Esophagus mucosa (tissue), 1 donor: Measurements from ENCODE around the gene MPP2. TPM values are rescaled to one million over a fixed set of nuclear protein-coding genes. Genes with fewer than 3 reads are reported as not detected.
A peak's percentile ranks its signal among the peaks of the same experiment; 100 is the strongest.
"Not testable (repeated sequence)": the region's sequence is repeated elsewhere in the genome, so short reads cannot be mapped to it uniquely, and the experiment has no call there.

Experiments
- ATAC-seq: fragments of 200-7000 bp; cut with Tn5 transposase; one replicate; pipeline ENCODE4 v1.9.1; 2020
- total RNA-seq: library from RNA; stranded (reverse); gene quantifications from one replicate; pipeline ENCODE4 v1.2.4, GENCODE V29; 2023
- donor health status: DM: yes; HTN: yes; CAD: no.

The MPP2 gene, protein sequence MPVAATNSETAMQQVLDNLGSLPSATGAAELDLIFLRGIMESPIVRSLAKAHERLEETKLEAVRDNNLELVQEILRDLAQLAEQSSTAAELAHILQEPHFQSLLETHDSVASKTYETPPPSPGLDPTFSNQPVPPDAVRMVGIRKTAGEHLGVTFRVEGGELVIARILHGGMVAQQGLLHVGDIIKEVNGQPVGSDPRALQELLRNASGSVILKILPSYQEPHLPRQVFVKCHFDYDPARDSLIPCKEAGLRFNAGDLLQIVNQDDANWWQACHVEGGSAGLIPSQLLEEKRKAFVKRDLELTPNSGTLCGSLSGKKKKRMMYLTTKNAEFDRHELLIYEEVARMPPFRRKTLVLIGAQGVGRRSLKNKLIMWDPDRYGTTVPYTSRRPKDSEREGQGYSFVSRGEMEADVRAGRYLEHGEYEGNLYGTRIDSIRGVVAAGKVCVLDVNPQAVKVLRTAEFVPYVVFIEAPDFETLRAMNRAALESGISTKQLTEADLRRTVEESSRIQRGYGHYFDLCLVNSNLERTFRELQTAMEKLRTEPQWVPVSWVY
- 0.32 TPM for total RNA-seq

DNA sequence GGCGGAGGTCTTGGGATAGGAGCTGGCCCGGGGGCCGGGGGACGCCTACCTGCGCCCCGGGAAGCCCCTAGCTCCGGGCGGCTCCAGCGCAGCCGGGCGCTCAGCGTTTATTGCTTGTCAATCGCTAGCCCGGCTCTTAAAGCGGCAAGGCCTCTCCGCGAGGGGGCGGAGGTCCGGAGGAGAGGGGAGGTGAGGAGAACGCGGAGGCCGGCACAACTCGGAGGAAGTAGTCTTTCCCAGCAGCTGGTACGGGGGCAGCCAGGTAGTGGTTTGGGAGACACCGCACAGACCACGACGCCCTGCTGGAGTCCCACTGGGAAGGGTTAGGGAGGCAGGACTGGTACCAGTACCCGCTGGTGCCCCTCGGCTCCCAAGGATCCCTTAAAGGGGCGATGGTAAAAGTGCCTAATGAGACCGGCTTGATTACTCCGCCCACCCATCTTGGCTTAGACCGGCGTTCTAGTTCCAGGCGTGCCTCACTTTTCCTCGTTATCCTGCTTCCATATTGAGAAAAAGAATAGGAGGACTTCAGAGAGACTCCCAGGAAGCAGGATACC is at the start of gene MPP2:
Gene MPP2, minus strand, starts transcription at position 112 of the 557 bp plus-strand sequence. CDS start 3,076 bp downstream, outside the sequence.
- peak; percentile 22 for ATAC-seq

DNA sequence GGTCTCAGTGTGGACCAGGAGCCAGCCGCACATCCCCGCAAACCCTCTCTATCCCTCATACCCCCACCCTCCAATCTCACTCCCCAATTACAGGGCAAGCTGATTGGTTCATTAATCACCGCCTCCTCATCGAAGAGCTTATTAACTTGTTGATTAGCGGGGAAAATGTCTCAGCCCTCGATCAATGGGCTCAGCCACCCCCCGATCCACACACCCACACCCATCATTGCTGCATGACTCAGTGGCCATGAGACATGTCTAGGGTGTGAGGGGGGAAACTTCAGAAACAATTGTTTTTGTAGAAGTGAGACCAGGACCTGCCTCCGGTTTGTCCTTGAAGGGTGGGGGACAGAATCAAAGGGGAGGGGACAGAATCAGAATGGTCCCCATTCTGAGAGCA is 48.9 kb upstream of the MPP2 start:
- no peak for ATAC-seq

DNA sequence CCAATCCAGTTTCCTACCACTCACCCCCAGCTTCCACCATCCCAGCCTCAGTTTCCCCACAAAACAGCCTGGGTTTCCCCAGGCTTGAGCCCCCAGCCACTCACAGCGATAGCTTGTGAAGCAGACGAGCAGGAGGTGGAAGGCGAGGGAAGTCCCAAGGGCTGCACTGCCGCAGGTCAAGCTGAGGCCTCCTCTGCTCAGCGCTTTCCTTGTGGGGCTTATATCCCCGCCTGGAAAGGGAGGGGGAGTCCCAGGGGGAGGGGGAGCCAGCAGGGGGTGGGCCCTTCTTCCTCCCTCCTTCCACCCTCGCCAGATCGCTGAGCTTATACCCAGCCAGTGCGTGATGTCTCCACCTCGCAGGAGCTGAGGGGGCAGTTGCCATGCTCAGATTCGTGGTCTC is 46.4 kb upstream of the MPP2 start, which contains the start of gene PYY:
Gene PYY, minus strand, starts transcription at position 195 of the 400 bp plus-strand sequence. CDS start 457 bp downstream, outside the sequence.
- ATAC-seq = no peak

DNA sequence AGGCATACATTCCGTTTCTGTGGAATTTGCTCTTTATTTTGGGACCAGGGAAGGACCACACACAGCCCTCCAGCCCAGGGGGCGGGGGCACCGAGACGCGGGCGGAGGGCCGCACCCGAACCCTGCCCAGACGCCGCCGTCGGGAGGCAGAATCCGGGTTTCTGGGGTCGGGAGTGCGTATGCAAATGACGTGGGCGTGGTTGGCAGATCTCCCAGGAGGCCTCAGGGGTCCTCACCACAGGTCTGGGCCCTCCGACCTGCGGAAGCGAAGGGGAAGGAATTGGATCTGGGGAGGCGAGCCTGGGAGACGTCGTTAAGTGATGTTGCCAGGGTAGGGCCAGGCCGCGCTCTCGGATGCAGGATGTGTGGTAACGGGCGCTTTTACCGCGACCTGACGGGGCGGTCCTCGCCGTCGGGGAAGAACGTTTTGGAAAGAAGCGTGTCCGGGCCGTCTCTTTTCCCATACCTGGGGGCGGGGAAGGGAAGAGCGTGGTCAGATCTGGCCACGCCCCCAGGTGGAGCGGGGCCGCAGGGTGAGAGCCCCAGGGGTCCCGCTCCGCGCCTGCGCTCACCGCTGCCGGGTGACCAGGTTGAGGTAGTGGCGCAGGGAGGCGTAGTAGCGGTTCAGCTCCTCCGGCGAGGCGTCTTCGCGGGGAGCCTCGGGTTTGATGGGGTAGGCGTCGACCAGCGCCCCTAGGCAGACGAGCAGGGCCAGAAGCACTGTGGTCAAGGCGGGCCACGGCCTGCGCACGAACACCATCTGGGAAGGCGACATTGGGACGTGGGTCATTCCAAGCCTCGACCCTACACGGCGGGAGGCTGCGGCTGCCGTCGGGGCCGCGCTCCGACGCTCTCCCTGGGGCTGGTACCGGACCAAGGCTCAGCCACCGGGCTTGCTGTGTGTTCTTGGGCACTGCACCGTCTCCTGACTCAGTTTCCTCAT is 45.7 kb upstream of the MPP2 start:
- ATAC-seq = no peak

DNA sequence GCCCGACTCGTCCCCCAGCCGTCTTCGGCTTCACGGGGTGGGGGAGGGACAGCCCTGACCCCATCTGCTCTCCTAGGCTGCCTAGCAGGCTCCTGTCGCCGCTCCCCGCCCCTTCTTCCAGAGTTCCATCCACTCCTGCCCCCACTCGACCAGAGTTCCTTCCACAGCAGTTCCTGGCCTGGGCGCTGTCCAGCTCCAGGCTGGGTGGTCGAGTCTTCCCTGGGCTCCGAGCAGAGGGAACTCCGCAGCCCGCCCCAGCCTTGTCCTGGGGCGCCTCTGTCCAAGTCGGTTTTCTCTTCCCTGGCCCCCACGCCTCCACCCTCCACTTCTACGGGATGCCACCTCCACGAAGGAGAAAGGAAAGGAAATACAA is 45.0 kb upstream of the MPP2 start:
- no peak for ATAC-seq

DNA sequence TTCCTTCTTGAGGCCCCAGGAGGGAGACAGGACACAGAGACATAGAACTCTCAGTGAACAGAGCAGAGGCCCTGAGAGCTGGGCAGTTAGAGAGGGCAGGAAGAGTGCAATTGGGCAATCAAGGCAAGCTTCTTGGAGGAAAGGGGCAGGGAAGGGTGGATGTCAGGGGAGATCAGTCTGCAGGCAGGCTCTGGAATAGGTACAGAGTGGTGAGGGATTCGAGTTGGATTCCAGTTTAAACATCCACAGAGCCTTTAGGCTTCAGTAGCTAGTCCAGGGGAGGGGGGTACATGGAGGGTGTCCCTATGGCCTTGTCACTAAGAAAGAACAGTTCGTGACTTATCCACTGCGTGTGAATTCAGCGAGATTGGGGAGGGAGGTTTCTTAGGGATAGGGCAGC is 44.4 kb upstream of the MPP2 start:
- no peak for ATAC-seq

DNA sequence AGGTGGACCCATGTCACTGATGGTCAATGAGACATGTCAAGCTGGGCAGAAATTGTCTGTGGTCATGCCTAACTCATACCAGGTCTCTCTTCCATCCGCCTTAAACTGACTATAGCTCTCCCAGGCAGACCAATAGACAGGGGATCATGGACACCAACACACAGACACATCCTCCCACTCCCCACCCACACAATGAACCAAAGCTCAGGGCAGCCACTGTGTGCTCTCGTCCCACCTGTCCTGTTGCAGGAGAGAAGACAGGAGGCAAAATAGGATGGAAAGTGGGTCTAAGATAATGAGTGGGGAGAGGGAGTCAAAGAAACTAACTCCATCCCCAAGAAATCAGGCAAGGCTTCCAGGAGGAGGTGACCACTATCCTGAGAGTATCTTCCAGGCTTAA is 43.2 kb upstream of the MPP2 start:
- ATAC-seq = no peak

DNA sequence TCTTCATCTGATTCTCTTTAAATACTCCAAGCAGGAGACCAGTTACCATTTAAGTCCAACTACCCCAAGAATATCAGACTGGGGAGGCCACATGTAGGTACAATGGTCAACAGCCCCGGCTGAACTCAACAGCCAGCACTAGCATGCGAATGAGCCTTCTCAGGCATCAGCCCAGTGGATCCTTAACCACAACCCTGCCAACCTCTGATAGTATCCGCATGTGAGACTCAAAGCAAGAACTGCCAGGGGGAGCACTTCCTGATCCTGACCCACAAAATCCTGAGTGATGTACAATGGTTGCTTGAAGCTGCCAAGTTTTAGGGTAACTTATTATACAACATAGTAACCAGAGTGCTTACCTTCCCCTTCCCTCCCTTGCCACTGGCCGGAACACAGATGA is 42.4 kb upstream of the MPP2 start:
- ATAC-seq = no peak

DNA sequence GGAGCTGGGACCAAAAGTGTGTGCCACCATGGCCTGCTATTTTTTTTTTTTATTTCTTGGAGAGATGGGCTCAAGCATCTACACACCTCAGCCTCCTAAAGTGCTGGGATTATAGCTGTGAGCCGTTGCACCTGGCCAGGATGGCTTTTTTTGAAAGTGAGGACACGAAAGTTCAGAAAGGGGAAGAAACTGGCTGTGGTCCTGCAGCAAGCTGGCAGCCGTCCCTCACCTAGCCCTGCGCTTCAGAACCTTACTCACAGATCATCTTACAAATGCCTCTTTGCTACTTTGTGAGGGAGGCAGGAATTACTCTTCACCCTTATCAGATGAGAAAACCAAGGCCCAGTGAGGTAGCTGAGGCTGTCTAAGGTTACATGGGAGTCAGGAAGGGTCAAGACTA is 39.4 kb upstream of the MPP2 start:
- no peak for ATAC-seq

DNA sequence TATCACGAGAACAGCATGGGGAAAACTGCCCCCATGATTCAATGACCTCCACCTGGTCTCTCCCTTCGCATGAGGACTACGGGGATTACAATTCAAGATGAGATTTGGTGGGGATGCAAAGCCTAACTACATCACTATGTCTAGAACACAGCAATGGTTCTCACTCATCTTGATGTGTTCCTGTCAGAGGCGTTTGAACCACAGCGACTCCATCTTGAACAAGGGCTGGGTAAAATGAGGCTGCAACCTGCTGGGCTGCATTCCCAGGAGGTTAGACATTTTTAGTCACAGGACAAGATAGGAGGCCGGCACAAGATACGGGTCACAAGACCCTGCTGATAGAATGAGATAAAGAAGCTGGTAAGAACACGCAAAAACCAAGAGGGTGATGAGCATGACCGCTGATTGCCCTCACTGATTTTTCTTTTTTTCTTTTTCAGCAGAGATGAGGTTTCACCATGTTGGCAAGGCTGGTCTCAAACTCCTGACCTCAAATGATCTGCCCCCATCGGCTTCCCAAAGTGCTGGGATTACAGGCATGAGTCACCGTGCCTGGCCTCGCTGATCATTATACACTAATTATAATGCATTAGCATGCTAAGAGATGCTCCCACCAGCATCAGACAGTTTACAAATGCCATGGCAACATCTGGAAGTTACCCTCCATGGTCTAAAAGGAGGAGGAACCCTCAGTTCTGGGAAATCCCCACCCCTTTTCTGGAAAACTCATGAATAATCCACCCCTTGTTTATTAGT is 37.9 kb upstream of the MPP2 start:
- ATAC-seq = no peak

DNA sequence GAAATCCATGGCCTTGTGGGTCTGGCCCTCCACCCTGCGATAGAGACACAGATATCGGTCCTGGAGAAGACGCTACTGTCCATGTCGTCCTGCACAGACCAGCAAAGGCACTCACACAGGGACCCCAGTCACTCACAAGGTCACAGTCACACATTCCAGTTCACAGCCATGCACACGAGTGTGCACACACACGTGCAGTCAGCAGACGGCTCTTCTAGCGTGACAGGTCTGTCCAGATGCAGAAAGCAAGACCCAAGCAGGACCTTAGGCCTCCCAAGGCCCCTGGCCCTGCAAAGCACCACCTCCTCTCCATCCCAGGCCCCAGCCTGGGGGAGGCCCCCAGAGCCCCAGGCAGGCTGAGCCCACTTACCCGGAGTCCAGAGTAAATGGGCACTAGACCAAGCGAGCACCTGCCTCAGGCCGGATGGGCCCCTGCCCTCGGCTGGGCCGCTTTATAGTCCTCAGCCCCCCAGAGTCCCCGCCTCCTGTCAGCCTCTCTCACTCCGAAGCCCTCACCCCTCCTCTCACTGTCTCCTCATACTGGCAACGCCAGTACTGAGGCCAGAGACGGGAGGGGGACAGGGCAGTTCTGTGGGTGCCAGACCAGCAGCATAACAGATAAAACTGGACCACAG is 34.8 kb upstream of the MPP2 start, which contains the start of gene PPY:
Gene PPY, minus strand, starts transcription at position 426 of the 635 bp plus-strand sequence. CDS start 822 bp downstream, outside the sequence.
- no peak for ATAC-seq

DNA sequence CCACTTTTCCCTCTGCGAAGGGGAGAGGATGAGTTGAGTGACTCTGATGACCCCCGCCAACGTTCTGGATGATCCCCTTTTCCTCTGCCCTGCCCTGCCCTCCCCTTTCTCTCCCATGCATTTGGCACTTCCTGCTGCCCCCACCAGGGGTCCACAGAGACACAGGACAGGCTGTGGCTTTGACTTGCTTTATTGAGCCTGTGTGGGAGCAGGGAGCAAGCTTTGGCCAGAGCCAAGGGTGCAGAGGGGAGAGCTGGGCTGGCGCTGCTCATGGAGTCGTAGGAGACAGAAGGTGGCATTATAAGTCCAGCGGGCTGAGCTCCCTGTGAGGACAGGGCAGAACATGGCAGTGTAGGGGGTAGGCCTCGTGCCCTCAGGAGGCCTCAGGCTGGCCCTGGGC is 33.3 kb upstream of the MPP2 start:
- no peak for ATAC-seq

DNA sequence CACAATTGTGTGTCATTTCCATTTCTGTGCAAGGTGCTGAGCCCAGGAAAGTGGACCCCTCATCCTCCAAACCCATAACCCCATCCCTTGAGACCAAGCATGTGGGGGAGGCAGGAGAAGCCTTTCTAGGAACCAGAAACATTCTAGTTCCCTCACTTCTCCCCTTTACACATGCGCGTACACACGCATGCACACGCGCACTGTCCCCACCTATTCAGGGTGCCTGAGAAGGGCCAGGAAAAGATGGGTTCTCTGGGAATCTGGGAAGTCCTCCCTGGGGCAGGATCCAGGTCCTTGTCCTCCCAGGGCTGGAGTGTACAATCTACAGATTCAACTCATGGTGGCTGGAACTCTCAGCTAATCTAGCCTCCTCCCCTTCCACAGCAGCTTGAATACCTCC is 32.5 kb upstream of the MPP2 start:
- ATAC-seq = no peak

DNA sequence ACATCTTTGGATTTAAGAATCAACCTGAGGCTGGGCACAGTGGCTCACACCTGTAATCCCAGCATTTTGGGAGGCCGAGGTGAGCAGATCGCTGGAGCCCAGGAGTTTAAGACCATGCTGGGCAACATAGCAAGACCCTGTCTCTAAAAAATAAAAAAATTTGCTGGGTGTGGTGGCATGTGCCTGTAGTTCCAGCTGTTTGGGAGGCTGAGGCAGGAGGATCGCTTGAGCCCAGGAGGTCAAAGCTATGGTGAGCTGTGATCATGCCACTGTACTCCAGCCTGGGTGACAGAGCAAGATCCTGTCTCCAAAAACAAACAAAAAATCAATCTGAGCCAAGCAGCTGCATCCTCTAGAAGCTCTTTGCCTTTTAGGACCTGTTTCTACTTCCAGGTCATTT is 32.1 kb upstream of the MPP2 start:
- not testable (repeated sequence) for ATAC-seq

DNA sequence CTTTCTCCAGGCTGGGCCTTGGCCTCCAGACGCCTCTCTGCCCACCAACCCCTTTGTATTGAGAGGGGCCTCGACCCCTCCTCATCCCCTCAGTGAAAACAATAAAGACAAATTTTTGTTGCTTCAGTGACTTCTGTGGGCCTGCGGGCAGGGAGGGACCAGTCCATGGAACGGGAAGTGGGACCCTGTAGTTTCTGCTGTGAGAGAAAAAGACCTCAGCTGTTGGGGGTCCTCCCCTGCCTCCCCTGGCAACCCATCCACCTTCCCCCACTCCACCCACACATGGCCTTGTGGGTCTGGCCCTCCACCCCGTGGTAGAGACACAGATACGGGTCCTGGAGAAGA is 31.5 kb upstream of the MPP2 start:
- no peak for ATAC-seq

DNA sequence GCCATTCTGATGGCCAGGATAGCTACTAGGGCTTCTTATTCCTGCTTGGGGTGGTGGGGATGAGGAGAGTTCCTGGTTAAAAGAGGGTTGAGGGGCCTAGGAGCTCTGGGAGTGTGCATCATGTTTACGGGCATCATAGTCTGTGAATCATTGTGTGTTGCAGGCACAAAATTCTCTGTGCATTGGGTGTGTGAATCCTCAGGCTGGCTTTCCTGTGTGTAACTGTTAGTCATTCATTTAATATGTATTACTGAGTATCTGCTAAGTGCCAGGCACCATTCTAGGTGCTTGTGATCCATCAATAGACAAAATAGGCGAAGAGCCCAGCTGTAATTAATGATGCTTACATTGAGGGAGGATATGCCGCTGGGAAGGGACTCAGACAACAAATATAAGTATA is 29.1 kb upstream of the MPP2 start:
- no peak for ATAC-seq

DNA sequence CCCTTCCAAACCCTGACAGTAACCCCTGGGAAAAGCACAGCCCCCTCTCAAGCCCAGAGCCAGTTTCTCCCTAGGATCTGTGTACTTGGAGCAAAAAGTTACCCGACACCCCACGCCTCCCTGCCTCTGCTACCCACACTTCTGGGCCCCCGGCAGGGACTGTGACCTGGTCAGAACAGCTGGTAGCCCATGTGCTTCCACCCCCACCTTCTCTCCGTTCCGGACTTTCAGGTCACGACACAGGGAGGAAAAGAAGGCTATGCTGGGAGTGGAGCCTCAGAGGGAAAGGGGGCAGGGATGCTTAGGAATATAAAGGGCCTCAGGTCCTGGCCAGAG is 28.6 kb upstream of the MPP2 start:
- ATAC-seq = no peak

DNA sequence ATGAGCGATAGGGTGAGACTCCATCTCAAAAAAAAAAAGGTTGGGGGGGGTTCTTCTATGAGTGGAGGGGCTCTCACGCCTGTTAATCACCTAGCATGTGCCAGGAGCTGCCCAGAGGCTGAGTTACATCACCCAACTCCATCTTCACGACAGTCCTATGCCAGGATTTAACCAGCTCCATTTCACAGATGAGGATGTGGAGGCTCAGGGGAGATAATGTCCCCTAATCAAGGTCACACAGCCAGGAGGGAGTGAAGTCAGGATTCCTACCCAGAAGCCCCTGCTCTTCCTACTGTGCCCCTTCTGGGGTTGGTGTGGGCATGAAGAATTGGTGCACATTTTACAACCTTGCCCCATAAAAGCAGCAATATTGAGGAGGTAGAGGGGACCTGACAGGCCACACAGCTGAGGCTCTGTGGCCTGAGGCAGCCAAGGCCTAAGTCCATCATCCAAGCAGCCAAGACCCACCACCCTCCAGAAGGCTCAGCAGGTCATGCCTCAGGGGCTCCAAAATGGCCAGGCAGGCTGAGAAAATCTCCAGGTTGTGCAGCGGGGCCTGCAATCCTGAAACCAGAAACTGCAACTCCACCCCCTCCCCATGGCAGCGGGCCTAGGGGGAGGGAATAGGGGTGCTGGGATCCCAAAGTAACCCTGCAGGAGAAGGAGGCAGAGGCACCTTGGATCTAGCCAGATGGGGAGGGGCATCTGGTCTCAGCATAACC is 28.0 kb upstream of the MPP2 start:
- no peak for ATAC-seq

DNA sequence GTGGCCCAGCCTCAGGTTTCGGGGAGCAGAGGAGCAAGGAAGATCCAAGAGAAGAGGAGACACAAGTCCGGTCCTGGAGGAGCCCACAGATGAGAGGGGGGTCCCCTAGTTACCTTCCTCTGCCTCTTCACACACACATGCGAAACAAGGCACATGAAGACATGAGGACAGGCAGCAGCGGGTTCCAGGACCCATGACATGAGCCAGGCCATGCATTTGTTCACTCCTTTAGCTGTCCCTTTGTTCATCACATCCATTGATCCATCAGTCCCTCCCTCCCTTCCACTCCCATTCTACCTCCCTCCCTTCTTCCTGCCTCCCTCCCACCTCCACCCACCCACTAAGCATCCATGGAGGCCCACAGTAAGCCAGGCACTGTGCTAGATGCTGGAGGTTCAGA is 25.6 kb upstream of the MPP2 start:
- no peak for ATAC-seq

DNA sequence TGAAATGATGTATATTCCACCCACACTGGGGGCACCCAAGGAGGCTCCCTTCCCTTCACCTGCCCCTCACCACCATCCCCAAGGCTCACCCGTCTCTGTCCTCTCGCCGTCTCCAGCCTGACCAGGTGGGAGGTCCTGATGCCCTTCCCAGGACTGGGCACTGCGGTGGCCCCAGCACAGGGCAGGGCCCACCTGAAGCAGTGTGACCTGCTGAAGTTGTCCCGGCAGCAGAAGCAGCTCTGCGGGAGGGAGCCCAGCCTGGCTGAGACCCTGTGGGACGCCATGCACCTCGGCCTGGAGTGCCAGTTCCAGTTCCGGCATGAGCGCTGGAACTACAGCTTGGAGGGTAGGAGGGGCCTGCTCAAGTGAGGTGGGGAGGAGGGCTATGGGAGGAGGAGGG is 25.0 kb upstream of the MPP2 start:
- ATAC-seq = no peak

DNA sequence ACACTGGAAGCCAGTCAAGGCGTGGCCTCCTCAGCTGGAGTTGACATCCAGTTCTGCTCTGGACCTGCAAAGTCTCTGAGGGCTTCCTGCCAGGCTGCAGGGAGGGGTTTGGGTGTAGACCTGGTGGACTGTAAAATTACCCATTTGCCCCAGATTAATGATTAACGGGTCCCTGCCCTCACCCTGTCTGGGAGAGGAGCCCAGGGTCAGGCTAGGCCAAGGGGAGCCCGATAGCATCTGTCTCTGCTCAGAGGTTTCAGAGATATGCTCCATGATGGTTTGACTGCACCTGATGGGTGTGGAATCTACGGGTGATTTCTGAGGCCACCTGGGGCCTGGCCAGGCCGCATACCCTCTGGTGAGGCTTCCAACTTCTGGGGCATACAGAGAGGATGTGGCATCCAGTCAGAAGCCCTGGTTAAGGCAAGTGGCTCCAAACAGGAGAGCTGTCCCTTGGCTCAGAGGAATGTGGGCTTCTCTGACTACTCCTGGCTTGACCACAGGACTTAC is 23.8 kb upstream of the MPP2 start:
- ATAC-seq = no peak
